ENCODE results near the gene ZNF217. TPM values are rescaled to one million over a fixed set of nuclear protein-coding genes. Genes with fewer than 3 reads are reported as not detected.

ZNF217 gene
- total and polyA plus RNA-seq, 2 of the 8 experiments (the other 6 are each of a cell fraction or from before 2014, with no cell fraction given): 15.3 to 87.9 TPM

DNA sequence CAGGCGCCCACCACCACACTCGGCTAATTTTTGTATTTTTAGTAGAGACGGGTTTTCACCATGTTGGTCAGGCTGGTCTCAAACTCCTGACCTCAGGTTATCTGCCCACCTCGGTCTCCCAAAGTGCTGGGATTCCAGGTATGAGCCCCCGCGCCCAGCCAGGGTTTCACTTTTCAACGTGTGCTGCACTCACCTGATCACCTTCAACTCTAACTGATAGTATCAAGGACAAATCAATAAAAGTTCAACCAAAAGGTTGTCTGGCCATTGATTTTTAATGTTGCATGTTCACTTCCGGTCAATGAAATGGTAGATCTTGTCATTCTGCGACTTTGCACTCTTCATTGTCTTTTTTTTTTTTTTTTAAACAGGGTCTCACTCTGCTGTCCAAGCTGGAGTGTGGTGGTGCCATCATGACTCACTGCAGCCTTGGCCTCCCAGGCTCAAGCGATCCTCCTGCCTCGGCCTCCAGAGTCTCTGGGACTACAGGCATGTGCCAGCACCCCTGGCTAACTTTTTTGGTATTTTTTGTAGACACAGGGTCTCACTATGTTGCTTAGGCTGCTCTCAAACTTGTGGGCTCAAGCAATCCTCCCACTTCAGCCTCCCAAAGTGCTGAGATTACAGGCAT, 37.3 kb downstream of the ZNF217 start:
- Histone ChIP-seq H3K14ac (ENCODE audit: insufficient read length) (no peak overlapping the region), H4K20me1 (replicated peaks in 1 of 2; ENCODE audit: control insufficient read depth in 1 of 2, insufficient read depth in 2 of 2, low read length in 2 of 2) (no peaks in the 10 kb centered on the region), H3K9ac (replicated peaks in 1 of 4; ENCODE audit: extremely low read depth in 1 of 4, low read depth in 3 of 4, low read length in 3 of 4) (no peak overlapping the region), H2AK5ac (ENCODE audit: low read depth, low read length) (no peak overlapping the region), H3K23me2 (ENCODE audit: low read depth, low read length) (no peaks in the 10 kb centered on the region; the same call in 1 of the 2 replicates), H4K8ac (ENCODE audit: extremely low read depth, insufficient read depth, low read length) (no peak overlapping the region), H3K56ac (replicated peaks; ENCODE audit: insufficient read length, low read depth, low read length) (no peak overlapping the region), H4K91ac (replicated peaks; ENCODE audit: insufficient read length, low read length) (no peak overlapping the region), H3K4me1 (replicated peaks in 1 of 4; ENCODE audit: control insufficient read depth in 3 of 4, insufficient read depth in 4 of 4, low read length in 3 of 4) (no peaks in the 10 kb centered on the region), H4K5ac (ENCODE audit: insufficient read length, low read depth, low read length) (no peak overlapping the region), H3K4me2 (ENCODE audit: insufficient read depth in 1 of 2, low read depth in 2 of 2, low read length in 2 of 2) (no peak overlapping the region), H2AFZ (ENCODE audit: low read length) (no peak overlapping the region), H2BK15ac (ENCODE audit: low read length) (no peak overlapping the region), H2BK20ac (ENCODE audit: low read length) (no peak overlapping the region), H3K4ac (replicated peaks; ENCODE audit: insufficient read length, low read depth, low read length) (no peak overlapping the region), H3K79me1 (ENCODE audit: low read depth, low read length) (no peaks in the 10 kb centered on the region), H3K79me2 (ENCODE audit: control insufficient read depth in 1 of 2, insufficient read depth in 2 of 2, low read length in 2 of 2) (no peaks in the 10 kb centered on the region), H2BK5ac (ENCODE audit: low read depth, low read length) (no peak overlapping the region), H3K36me3 (ENCODE audit: control insufficient read depth in 2 of 4, insufficient read depth in 4 of 4, low read length in 3 of 4) (no peaks in the 10 kb centered on the region), H2BK120ac (replicated peaks; ENCODE audit: low read depth, low read length) (no peak overlapping the region), H3K27me3 (replicated peaks in 1 of 4; ENCODE audit: control insufficient read depth in 3 of 4, extremely low read depth in 1 of 4, insufficient read depth in 3 of 4, low read length in 3 of 4) (no peaks in the 10 kb centered on the region), H3K18ac (ENCODE audit: extremely low read depth, low read length) (no peak overlapping the region), H3K23ac (ENCODE audit: insufficient read length) (no peak overlapping the region), H2BK12ac (ENCODE audit: low read depth, low read length) (no peak overlapping the region), H3K4me3 (ENCODE audit: extremely low read depth in 1 of 4, insufficient read depth in 2 of 4, low read depth in 3 of 4, low read length in 4 of 4) (no peak overlapping the region), H3K27ac (ENCODE audit: low read depth, low read length) (no peak overlapping the region), H3K9me3 (ENCODE audit: insufficient read depth in 2 of 2, low read depth in 1 of 2, low read length in 1 of 2) (no peaks in the 10 kb centered on the region)
- POLR2A ChIA-PET (ENCODE audit: partially characterized antibody): interaction anchor here (0.6 kb wide), 1 partner anchor 33 kb away, joined by 3 read pairs; no protein-coding TSS in a partner anchor
- CTCF ChIA-PET (ENCODE audit: partially characterized antibody): interaction anchor here (1.4 kb wide), 1 partner anchor 383 kb away, joined by 4 read pairs; no protein-coding TSS in a partner anchor
- FAIRE-seq (no peak), DNase-seq (ENCODE audit: low read depth in 1 of 2, low spot score in 2 of 2) (no peak)
- no peak for TF ChIP-seq YY1 (IDR thresholded peaks at IDR 0.05; ENCODE audit: low read depth, low read length)
- TF ChIP-seq CTBP2 (IDR thresholded peaks at IDR 0.05; ENCODE audit: borderline replicate concordance, insufficient read depth, insufficient read length, low read length): no peak
- WGBS, 2 experiments (ENCODE audit: extremely low coverage in 1 of 2, insufficient coverage in 1 of 2, insufficient read length in 1 of 2, insufficient replicate concordance in 2 of 2, low coverage in 1 of 2, low lambda C conversion rate in 2 of 2, missing lambda C conversion rate in 1 of 2): 87% methylated on average over 11 of the region's 11 CpGs; no CpG with 5 or more reads in 1 of the 2 experiments

Data from H1 (cell line).